Fibroblast of lung (primary cell): ENCODE measurements around the gene COL15A1.

ENCODE experiments used
- CTCF ChIP-seq, 2 donors: IDR thresholded peaks in 1 of 2; conservative IDR thresholded peaks in 1 of 2; 1 replicate in 1 of 2; 2 replicates in 1 of 2; pipeline ENCODE4 v1.5.1; 2011 to 2012; ENCODE audit warnings: low read length in 2 of 2, control low read depth in 1 of 2, inconsistent platforms in 1 of 2, low read depth in 1 of 2, mild to moderate bottlenecking in 1 of 2
- EZH2 ChIP-seq: IDR thresholded peaks from 2 replicates; pipeline ENCODE4 v1.5.1; 2012; ENCODE audit warnings: low read length, control low read depth, mild to moderate bottlenecking; ENCODE audit errors: missing control alignments

GRCh38 chr9:99018653-99019052 is 74.9 kb downstream of the COL15A1 start:
- no peak for TF ChIP-seq CTCF (conservative IDR thresholded peaks at IDR 0.05 in 1 of 2, IDR thresholded peaks at IDR 0.05 in 1 of 2; ENCODE audit: low read depth in 1 of 2, low read length in 2 of 2)
- TF ChIP-seq EZH2, result no peak
